GM04504 (cell line): ENCODE data around the gene MTFP1.
"Not testable (repeated sequence)": the region's sequence is repeated elsewhere in the genome, so short reads cannot be mapped to it uniquely, and the experiment has no call there.

Experiments used
- DNase-seq: peaks from one replicate; pipeline ENCODE4 v3.0.0-alpha.2; 2012; ENCODE audit warnings: low read depth

MTFP1 gene

DNA sequence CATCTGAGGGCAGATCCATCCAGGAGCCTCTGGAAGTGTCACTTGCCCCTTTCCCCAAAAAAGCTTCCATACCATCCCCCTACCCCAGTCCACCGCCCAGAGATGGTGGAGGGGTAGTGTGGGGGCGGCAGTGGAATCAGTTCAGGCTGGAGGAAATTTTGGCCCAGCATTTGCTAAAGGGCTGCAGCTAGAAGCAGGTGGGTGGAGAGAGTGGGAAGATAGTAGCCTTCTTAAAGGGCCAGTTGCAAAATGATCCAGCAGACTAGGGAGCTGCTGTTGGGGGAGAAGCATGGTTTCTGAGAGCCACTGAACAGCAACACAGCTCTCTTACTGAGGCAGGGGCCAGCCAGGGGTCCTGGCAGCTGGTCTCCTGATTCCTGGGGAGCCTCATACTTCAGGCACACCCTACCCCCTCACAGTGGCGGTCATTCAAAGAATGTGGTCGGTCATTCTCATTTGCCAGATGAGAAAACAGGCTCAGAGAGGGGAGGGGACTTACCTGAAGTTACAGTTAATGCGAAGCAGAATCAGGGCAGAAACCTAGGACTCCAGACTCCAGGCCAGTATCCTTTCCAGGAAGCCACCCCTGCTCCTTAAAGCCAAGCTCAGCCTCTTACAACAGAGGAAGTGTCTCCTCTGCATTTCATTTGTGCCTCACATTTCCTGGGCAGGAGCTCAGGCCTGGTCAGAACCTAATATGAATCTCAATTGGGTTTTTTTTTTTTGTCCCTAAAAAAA, 23.4 kb upstream of the MTFP1 start:
- no peak for DNase-seq

DNA sequence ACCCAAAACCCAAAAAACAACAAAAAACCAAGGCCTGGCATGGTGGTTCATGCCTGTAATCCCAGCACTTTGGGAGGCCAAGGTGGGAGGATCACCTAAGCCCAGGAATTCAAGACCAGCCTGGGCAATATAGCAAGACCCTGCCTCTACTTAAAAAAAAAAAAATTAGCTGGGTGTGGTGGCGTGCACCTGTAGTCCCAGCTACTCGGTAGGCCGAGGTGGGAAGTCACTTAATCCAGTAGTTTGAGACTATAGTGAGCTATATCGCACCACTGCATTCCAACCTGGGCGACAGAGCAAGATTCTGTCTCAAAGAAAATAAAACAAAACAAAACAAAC, 22.8 kb upstream of the MTFP1 start:
- DNase-seq = not testable (repeated sequence)

DNA sequence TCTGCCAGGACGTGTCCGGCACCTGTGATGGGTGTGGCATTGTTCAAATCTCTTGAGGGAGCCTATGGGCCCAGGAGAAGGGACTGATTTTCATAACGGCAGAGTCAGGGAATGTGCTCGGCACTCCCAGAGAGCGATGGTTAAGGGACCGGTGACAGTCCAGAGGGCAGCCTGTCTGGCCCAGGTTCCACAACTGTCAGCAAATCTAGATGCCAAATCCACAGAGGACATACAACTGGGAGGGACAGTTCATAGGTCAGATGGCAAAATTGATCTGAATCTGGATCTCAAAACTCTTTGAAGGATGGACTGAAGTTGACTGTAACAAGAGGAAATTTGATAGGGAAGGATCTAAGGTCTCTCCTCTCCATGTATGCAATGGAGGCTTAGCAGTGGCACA, 21.3 kb upstream of the MTFP1 start:
- DNase-seq = no peak

DNA sequence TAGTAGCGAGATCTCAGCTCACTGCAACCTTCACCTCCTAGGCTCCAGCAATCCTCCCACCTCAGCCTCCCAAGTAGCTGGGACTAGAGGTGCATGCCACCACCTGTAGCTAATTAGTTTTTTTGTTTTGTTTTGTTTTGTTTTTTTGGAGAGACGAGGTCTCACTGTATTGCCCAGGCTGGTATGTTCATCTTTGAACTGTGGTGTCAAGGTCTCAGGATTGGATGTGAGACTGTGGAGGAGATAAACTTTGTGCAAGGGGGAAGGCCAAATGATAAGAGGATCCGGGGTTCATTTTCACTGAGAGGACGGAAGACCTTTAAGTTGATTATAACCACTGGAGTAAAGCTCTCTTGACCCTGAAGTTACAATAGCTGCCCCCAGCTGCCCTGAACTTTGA, 19.8 kb upstream of the MTFP1 start:
- no peak for DNase-seq

DNA sequence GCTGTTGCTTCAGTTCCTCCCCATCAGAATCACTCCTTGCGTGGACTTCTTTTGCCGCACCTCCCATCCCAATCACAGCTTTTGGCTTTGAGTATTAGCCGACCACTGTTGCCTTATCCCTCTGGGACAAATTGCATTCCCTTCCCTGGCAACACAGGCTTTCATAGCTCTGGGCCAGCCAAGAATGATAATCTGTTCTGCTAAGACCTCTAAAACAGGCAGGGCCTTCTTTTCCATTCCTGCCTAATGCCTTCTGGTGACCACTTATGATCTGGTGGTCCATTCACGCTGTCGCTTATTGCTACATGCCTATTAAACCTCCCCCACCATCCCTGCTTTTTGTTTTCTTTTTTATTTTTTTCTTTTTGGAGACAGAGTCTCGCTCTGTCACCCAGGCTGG, 19.2 kb upstream of the MTFP1 start:
- no peak for DNase-seq

DNA sequence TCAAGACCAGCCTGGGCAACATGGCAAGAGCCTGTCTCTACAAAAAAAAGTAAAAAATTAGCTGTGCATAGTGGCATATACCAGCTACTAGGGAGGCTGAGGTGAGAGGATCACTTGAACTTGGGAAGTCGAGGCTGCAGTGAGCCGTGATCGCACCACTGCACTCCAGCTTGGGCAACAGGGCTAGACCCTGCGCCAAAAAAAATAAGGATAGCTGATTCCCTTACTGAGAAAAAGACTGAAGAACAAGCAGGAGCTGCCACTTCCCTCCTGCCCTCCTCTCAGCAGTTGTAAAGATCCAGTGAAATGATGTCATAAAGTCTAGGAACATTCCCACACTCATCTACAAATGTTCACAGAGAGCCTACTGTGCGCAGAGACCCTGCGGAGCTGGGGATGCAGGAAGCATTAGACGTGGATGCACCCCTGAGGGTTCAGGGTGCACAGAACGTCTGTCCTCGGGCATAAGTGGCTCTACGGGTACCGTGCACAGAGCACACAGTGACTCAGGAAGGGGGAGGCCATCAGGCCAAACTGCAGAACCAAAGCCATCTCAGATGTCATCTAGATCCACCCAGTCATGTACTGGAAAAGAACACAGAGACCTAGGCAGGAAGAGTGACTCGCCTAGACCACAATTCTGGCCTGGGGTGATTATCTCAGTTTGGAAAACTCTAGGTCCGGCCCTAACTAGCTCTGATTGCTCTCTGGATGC, 17.0 kb upstream of the MTFP1 start:
- DNase-seq = peak; percentile 65

DNA sequence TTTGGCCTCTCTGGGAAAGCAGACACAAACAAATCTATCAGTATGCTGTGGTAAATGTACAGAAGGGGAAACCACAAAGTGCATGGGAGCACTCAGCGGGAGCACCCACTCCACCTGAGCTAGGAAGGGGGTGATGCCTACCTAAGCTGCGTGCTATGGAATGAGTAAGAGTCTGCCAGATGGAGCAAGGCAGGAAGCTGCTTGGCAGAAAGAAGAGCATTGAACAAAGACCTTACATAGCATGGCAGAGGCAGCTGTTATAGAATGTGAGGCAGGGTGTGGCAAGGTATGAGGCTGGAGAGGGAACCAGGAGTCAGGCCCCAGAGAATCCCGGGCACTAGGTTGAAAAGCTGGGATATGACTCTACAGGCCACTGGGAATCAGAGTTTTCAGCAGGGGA, 13.8 kb upstream of the MTFP1 start:
- DNase-seq = no peak

DNA sequence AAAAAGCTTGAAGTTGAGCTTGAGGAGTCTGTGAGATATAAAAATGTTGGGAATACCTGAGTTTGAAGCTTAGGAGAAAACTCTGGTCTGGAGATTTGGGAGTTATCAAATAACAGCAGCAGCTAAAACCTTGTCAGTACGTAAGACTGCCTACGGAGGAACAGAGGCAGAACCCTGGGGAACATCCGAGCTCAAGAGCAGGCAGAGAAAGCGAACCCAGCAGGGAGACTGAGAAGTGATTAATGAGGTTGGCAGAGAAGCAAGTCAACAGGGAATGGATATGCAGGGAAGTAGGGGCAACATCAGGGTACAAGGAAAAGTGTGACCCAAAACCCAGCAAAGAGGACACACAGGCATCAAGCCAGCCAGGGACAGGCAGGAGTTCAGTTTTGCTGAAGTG, 12.6 kb upstream of the MTFP1 start:
- DNase-seq = no peak

DNA sequence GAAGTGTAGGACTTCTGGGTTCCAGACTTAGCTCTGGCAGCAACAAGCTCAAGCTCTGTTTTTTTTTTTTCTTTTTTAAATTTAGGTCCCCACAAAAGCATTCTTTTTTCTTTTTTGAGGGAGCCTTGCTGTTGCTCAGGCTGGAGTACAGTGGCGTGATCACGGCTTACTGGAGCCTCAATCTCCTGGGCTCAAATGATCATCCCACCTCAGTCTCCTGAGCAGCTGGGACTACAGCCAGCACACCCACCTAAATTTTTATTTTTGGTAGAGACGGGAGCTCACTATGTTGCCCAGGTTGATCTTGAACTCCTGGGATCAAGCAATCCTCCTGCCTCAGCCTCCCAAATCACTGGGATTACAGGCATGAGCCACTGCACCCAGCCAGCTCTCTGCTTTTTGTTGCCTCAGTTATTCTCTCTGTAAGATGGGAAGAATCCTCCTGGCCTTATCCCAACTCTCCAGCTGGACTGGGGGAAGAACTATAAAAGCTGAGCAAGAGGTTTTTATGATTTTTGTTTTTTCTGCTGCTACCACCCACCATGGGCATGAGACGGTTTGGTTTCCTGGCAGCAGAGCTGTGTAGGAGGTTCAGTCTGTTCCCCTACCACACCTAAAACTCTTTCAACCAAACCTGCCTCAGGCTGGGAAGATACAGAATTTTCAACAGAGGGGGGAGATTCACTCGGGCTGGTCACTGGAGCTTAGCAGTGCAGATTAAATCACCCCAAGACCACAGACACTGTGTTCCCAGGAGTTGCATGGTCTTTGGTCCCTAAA, 11.6 kb upstream of the MTFP1 start:
- no peak for DNase-seq

DNA sequence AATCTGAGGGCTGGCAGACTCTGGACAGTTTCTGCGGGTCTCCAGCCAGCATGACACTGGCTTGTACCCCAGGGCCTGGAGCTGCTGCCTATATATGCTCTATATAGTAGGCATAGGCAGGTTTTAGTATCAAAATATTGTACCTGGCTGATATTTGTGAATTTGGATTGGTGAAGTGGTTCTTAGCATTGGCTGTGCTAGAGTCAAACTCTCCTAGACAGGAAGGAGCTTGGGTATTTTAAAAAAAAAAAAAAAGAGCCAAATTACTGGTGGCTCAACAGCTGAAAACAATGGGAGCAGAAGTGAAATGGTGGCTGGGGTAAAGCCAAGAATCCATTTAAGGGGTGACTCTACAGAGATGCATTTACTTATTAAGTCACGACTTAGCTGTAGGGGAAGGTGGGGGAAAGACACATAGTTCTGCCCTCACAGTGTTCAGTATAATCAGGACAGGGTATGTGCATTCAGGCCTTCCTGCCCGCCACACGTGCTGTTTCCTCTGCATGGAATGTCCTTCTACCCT, 11.0 kb upstream of the MTFP1 start:
- DNase-seq = no peak

DNA sequence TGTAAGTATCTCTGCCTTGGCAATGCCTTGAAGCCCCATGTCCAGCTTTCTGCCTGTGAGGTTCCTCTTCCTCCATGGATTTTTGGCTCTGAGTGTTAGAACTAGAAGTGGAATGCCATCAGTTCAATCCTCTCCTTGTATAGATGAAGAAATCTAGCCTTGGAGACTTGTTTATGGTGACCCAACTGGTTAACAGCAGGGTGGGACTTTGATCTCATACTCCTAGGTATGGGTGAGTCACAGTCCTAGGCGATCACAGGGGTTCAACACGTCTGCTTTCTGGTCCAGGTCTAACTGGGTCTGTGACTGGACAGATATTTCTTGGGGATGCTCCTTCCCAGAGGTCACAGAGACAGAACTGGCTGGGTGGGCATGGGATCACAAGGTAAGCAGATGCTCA, 9.2 kb upstream of the MTFP1 start:
- DNase-seq = no peak

DNA sequence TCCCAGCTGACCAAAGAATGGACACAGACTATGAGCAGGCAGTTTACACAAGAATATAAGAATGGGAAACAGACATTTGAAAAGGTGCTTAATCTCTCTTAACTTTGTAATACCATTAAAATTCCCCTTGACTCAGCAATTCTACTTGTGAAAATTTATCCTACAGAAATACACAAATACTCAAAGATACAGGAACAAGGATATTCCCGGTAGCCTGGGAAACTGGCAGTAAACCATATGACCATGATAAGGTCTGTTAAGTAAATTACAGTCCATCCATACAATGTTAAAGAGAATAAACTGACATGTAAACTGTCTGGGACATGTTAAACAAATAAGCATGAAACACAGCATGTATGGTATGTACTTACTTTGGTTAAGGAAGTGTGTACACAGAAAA, 8.7 kb upstream of the MTFP1 start:
- DNase-seq = no peak

DNA sequence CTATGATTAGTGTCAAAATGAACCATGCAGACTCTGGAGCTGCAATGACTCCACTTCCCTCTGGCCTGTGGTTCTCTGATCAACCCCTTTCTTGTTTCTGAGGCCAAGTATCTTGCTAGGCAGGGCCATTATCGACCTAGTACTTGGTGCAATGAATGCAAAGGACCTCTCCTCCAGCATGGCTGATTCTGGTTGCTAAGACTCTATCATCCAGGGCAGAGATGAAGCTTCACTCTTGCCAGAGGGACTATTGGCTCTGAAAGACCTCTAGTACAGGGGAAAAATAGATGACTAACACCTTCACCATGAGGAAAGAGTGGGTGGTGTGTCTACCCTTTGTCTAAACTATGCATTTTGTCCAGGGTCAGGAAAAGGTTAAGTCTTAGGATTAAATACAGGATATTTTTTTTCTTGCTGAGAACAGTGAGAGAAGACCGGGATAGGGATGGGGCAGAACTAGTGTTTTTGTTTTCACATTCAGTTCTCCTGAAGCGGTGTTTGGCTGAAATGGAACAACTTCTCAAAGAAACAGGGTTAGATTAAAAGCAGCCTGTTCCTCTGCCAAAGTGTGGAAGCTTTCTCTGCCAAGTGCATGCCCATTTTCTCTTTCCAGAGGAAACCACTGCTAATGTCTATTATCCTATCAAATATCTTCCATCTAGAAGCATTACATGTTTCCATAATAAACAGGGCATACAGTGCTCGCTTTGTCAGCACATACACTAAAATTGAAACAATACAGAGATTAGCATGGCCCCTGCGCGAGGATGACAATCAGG, 5.0 kb upstream of the MTFP1 start:
- DNase-seq = no peak

DNA sequence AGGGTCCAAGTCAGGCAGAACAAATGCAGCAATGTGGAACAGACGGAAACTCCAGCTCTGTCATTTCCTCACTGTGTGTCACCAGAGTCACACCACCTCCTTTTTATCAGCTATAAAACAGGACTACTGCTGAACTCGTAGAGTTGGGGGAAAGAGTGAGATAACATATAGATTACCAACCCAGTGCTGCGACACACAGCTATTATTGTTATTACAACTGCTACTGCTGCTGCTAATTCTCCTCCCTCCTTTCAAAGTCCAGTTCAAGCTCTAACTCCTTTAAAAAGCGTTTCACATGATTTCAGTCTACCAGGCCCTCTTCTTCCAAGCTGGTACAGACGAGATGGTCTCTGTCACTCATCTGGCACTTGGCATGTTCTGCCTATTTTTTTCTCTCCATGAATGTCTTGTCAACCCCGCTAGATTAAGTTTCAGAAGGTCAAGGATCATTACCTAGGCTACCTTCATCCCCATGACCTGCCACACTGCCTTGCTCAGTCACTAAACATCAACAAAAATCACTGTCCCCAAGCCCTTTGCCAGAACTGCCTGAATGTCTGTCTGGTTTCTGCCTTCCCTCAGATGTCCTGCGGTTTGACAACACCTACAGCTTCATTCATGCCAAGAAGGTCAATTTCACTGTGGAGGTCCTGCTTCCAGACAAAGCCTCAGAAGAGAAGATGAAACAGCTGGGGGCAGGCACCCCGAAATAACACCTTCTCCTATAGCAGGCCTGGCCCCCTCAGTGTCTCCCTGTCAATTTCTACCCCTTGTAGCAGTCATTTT, 3.7 kb upstream of the MTFP1 start:
- DNase-seq = no peak

DNA sequence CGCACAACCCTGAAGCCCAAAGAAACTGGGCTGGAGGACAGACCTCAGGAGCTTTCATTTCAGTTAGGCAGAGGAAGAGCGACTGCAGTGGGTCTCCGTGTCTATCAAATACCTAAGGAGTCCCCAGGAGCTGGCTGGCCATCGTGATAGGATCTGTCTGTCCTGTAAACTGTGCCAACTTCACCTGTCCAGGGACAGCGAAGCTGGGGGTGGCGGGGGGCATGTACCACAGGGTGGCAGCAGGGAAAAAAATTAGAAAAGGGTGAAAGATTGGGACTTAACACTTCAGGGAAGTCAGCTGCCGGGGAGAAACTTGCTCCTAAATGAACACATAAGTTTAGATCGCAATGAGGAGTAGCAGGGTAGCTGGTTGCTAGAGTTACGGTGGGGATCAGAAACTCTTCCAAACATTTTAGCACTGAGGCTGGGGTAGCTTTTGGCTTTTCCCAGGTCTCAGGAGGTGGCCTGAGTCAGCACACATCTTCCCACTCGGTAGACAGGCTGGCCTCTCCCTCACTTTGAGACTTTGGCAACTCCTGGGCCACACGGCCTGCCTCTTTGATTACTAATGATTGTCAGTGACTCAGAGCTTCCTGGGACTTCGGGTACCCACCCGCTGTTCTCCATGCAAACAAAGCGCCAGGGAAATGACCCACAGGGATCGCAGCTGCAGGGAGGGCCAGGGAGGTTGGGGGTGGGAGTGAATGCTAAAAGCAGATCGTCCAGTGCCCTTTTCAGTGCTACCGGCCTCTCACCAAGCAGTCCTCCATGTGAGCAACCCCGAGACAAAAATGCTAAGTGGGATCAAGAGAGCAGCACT, 2.9 kb upstream of the MTFP1 start:
- peak; percentile 91 for DNase-seq

DNA sequence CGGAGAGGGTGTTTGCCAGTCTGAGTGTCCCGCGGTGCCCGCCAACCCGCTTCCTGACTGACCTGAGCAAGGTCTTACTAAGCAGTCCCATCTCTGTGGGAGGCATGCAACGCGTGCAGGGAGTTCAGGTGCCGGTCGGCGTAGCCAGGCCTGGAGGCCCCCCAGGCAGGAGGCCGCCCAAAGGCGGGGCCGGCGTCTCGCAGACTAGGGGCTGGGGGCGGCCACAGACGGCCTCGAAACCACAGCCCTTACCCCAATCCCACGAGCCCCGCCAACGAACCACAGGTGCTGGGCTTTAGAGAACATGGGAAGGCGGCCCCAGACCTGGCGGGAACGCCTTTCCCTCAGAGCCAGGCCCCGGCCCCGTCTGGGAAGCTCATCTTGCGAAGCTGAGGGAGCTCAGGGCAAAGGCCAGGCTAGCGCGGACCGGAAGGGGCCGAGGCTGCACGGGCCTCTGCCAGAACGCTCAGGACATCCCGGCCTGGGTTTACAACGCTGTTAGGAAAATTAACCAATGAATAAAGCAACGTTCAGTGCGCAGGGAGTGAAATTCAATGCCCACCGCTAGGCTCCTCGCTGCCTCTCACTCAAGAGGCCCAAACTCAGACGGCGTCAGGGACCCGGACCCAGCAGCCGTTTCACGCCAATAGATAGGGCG, 2.1 kb upstream of the MTFP1 start:
- no peak for DNase-seq

DNA sequence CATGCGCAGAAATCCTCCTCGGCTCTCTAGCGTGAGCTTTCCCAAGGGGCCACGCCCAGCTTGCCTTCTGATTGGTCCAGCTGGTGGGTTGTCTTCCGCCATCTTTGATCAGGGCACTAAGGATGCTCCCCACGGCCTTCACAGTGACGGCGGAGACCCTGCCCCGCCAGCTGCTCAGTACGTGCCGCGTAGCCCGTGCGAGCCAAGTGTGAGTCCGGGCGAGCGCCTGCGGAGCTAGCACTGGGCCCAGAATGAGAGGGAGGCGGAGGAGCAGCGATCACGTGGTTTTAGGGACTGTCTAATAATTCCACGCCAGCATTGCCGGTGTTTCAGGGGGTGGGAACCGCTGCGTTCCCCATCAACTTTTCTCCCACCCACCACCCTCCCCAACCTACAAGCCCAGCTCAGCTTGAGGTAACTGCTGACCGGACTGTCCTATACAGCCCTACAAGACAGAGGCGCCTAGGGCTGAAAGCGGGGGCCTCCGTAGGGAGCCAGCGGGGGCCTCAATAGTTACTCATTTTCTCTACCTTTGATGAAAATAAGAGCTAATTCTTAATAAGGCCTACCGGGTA, 1.5 kb upstream of the MTFP1 start:
- peak; percentile 99 for DNase-seq

DNA sequence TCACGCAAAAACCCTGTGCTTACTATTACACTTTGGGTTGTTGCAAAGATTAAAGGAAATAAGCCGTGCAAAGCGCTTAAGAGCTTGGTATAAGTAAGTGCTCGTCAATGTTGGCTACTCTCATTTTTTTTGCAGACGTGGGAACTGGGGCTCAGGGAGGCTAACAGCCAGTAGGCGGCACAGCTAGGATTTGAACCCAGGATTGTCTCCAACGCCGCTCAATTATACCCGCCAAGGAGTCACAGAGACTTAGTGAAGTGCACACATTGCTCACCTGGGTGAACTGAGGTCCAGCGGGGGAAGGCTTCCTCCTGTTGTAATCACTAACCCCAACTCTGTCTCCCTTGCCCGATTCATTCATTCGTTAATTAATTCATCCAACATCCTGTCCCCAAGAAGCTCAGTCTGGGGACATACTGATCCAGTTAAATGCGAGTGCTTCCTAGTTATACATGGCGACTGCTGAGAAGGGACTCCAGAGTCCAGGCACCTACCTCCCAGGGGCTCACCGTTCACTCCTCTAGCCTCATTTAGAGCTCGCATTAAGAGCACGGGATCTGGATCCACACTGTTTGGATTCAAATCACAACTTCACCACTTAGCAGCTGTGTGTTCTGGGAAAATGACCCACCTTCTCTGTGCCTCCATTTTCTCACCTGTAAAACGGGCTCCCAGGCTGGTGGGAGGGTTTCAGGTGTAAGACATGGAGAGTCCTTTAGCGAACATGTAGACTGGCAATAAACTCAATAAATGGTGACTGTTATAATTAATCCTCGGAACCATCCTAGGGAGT, 838 bp upstream of the MTFP1 start:
- DNase-seq = no peak

DNA sequence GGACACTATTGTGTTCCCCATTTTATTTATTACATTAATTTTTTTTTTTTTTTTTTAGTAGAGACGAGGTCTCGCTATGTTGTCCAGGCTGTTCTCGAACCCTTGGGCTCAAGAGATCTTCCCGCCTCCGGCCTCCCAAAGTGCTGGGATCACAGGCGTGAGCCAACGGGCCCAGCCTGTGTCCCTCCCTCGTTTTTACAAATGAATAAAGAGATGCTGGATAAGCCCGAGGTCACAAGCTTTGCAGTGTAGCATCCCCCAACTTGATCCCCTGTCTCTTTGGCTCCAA, 297 bp upstream of the MTFP1 start:
- no peak for DNase-seq
